K562 (cell line): ENCODE measurements around the gene EPB41L4B. TPM values are rescaled to one million over a fixed set of nuclear protein-coding genes. Genes with fewer than 3 reads are reported as not detected.

ENCODE experiments used
- ATAC-seq: fragments of 200-7000 bp; cut with Tn5 transposase; 3 replicates; pipeline ENCODE4 v1.9.1; 2020; ENCODE audit warnings: moderate library complexity
- BruUV-seq: library from RNA; stranded (reverse); fragments of 400-500 nt; replicated peaks from 2 replicates; lab custom pipeline; 2021; lab: Mats Ljungman, UMichigan
- CTCF ChIA-PET: fragments of 300-600 bp; formaldehyde crosslinking; extraction: SDS; loops from one replicate; lab custom pipeline; 2021; ENCODE audit warnings: low intra/inter-chr PET ratio; lab: Yijun Ruan, JAX
- POLR2A ChIA-PET: fragments of 300-600, 350-650 bp; sonication (Branson Sonifier 250); formaldehyde crosslinking; extraction: SDS; loops from one replicate; lab custom pipeline; 2021; ENCODE audit warnings: antibody characterized with exemption, inconsistent platforms; lab: Yijun Ruan, JAX
- DNase-seq, 4 experiments: peaks; one replicate each; pipeline versions ENCODE4 v3.0.0 to v3.0.0-alpha.2; 2011 to 2018; ENCODE audit warnings: low spot score in 3 of 4, mixed read lengths in 3 of 4; ENCODE audit errors: extremely low read depth in 1 of 4
- FAIRE-seq: peaks from 2 replicates; lab custom pipeline; 2011; peaks lifted over from hg19 to GRCh38; lab: Jason Lieb, UNC
- H2AFZ ChIP-seq: 2 replicates; pipeline ENCODE4 v1.6.0; 2011; ENCODE audit warnings: low read depth, low read length, control low read depth, inconsistent platforms
- H3K27ac ChIP-seq: fragments of 200-600 bp; 3 replicates; pipeline ENCODE4 v1.8.0; 2011; ENCODE audit warnings: low read depth, mild to moderate bottlenecking, control low read depth, inconsistent platforms, low read length, moderate library complexity, mixed read lengths; ENCODE audit errors: extremely low read depth
- H3K27me3 ChIP-seq, 2 experiments: fragments of 300-600 bp in 1 of 2; 2 replicates in 1 of 2; 3 replicates in 1 of 2; pipeline versions ENCODE4 v1.6.0 to v1.8.0; 2011; ENCODE audit warnings: inconsistent platforms in 2 of 2, low read length in 2 of 2, mild to moderate bottlenecking in 1 of 2, mixed read lengths in 1 of 2, moderate library complexity in 1 of 2; ENCODE audit not compliant: control insufficient read depth in 2 of 2, insufficient read depth in 2 of 2
- H3K36me3 ChIP-seq: fragments of 300-600 bp; 3 replicates; pipeline ENCODE4 v1.8.0; 2011; ENCODE audit warnings: mild to moderate bottlenecking, low read length, inconsistent platforms; ENCODE audit not compliant: control insufficient read depth, insufficient read depth
- H3K4me1 ChIP-seq, 2 experiments: fragments of 200-600 bp in 1 of 2; replicated peaks in 1 of 2; 2 replicates in 1 of 2; 3 replicates in 1 of 2; pipeline versions ENCODE4 v1.5.1 to v1.8.0; 2011; ENCODE audit warnings: inconsistent platforms in 2 of 2, low read length in 2 of 2, mild to moderate bottlenecking in 1 of 2, mixed read lengths in 1 of 2, moderate library complexity in 1 of 2; ENCODE audit not compliant: control insufficient read depth in 2 of 2, insufficient read depth in 2 of 2
- H3K4me2 ChIP-seq: 2 replicates; pipeline ENCODE4 v1.6.1; 2011; ENCODE audit warnings: low read length, control low read depth, inconsistent platforms, mixed read lengths; ENCODE audit not compliant: insufficient read depth
- H3K4me3 ChIP-seq: fragments of 200-600 bp; sonication (generic), shearing (Covaris generic); 2 replicates; pipeline ENCODE4 v1.5.1; 2016; ENCODE audit warnings: control low read depth, inconsistent platforms
- H3K79me2 ChIP-seq: fragments of 200-600 bp; 3 replicates; pipeline ENCODE4 v1.8.0; 2011; ENCODE audit warnings: low read length, inconsistent platforms; ENCODE audit not compliant: control insufficient read depth, insufficient read depth
- H3K9ac ChIP-seq, 2 experiments: 2 replicates each; pipeline versions ENCODE4 v1.6.0 to v1.6.1; 2011; ENCODE audit warnings: low read depth in 2 of 2, low read length in 2 of 2, control low read depth in 1 of 2, inconsistent platforms in 1 of 2, mild to moderate bottlenecking in 1 of 2, mixed read lengths in 1 of 2; ENCODE audit not compliant: insufficient read depth in 1 of 2
- H3K9me1 ChIP-seq: one replicate; pipeline ENCODE4 v1.6.0; 2011; ENCODE audit warnings: inconsistent platforms, mild to moderate bottlenecking, low read length, moderate library complexity; ENCODE audit not compliant: control insufficient read depth, insufficient read depth
- H3K9me3 ChIP-seq: replicated peaks from 2 replicates; pipeline ENCODE4 v1.5.1; 2011; ENCODE audit warnings: low read depth, low read length, inconsistent platforms; ENCODE audit not compliant: control insufficient read depth, insufficient read depth
- H4K20me1 ChIP-seq: replicated peaks from 2 replicates; pipeline ENCODE4 v1.6.1; 2011; ENCODE audit warnings: low read length, inconsistent platforms, mixed read lengths; ENCODE audit not compliant: control insufficient read depth, insufficient read depth
- ATF2 ChIP-seq: sonication (generic); formaldehyde crosslinking; IDR thresholded peaks from 2 replicates; pipeline ENCODE4 v1.8.1; 2022; ENCODE audit warnings: missing genetic modification reagents
- MXI1 ChIP-seq: IDR thresholded peaks from 2 replicates; pipeline ENCODE4 v1.6.1; 2011; ENCODE audit warnings: low read depth, mild to moderate bottlenecking, improper control_type of control experiment, low read length
- PURB ChIP-seq: sonication (generic); formaldehyde crosslinking; IDR thresholded peaks from 2 replicates; pipeline ENCODE4 v1.9.0; 2021; ENCODE audit warnings: low read depth, mild to moderate bottlenecking, missing genetic modification reagents
- RBM15 ChIP-seq: fragments of 200-400 bp; formaldehyde crosslinking; IDR thresholded peaks from 2 replicates; pipeline ENCODE4 v1.6.1; 2018; ENCODE audit warnings: mild to moderate bottlenecking, low read length, moderate library complexity; ENCODE audit not compliant: insufficient read depth
- RBM34 ChIP-seq: fragments of 200-400 bp; formaldehyde crosslinking; IDR thresholded peaks from 2 replicates; pipeline ENCODE4 v1.6.1; 2018; ENCODE audit warnings: low read length, borderline replicate concordance; ENCODE audit not compliant: insufficient read depth
- SIRT6 ChIP-seq: IDR thresholded peaks from one replicate; pipeline ENCODE4 v1.6.1; 2012; ENCODE audit warnings: low read depth, mild to moderate bottlenecking, control low read depth, inconsistent platforms, low read length, moderate library complexity
- SMARCA4 ChIP-seq: fragments of 450-650 bp; IDR thresholded peaks from 2 replicates; pipeline ENCODE4 v1.6.1; 2016
- TFAM ChIP-seq: fragments of 250-450 bp; sonication (Bioruptor Pico); conservative IDR thresholded peaks from 2 replicates; pipeline ENCODE4 v1.5.0; 2021; ENCODE audit warnings: mild to moderate bottlenecking, moderate library complexity
- YY1 ChIP-seq, 3 experiments: IDR thresholded peaks; 2 replicates each; pipeline ENCODE4 v1.6.1; 2011; ENCODE audit warnings: low read length in 2 of 3, mild to moderate bottlenecking in 2 of 3, moderate library complexity in 2 of 3, borderline replicate concordance in 1 of 3, control low read depth in 1 of 3, low read depth in 1 of 3; ENCODE audit not compliant: insufficient read depth in 3 of 3, insufficient replicate concordance in 2 of 3, control insufficient read depth in 1 of 3, insufficient read length in 1 of 3; ENCODE audit errors: extremely low read depth in 1 of 3
- ZBTB17 ChIP-seq: fragments of 450-650 bp; formaldehyde crosslinking; IDR thresholded peaks from 2 replicates; pipeline ENCODE4 v1.4.0; 2020; ENCODE audit warnings: mild to moderate bottlenecking
- WGBS: fragments of 100-300 bp; shearing (Covaris generic); methylation state at CpG from one replicate; pipeline ENCODE4 v1.1.6; 2016; ENCODE audit warnings: low coverage, mixed read lengths; ENCODE audit not compliant: insufficient coverage; ENCODE audit errors: missing lambda C conversion rate; 5-methylcytosine and 5-hydroxymethylcytosine counted together
- in situ Hi-C: fragments of 300-500 bp; cut with MboI; formaldehyde crosslinking; loops from 4 replicates; pipeline ENCODE4 v1.15.0; 2018; ENCODE audit warnings: inconsistent platforms, mixed read lengths
- intact Hi-C: fragments of 100-400 bp; cut with micrococcal nuclease; formaldehyde crosslinking; loops from 2 replicates; pipeline ENCODE4 v1.14.2; 2022
- polyA plus RNA-seq, 8 experiments: library from polyadenylated mRNA; depleted of rRNA in 4 of 8; stranded (reverse) in 5 of 8; unstranded in 3 of 8; fragments of >200 nt; fragmentation: Nextera tagmentation in 2 of 8; fragmentation: Illumina TruSeq in 1 of 8; extraction: Ambion mirVana in 2 of 8; extraction: Trizol in 1 of 8; gene quantifications; 2 replicates each; pipeline versions ENCODE4 v1.2.1 to v1.2.3, GENCODE V29; 2011 to 2014; ENCODE audit warnings: inconsistent platforms in 1 of 8, missing spikeins in 1 of 8
- total RNA-seq, 7 experiments: library from RNA; depleted of rRNA in 6 of 7; stranded (reverse); fragments of >200 nt in 6 of 7; fragmentation: Illumina TruSeq in 2 of 7; extraction: Trizol in 2 of 7; gene quantifications; 2 replicates each; pipeline versions ENCODE4 v1.2.1 to v1.2.3, GENCODE V29; 2011 to 2021; ENCODE audit warnings: low replicate concordance in 1 of 7

EPB41L4B gene
- total and polyA plus RNA-seq, 9 of the 15 experiments (the other 6 are each of a cell fraction or from before 2014, with no cell fraction given) = 0.09 to 0.38 (median 0.21) TPM

- Histone ChIP-seq H3K36me3 (no peaks in the 10 kb centered on the region), H3K9ac (no peak overlapping the region), H3K4me3 (no peak overlapping the region), H3K4me1 (no peaks in the 10 kb centered on the region), H3K27me3 (peaks cover 9 to 15% of the 10 kb centered on the region in 2 experiments; a peak in 3 of 5 replicates), H3K79me2 (no peaks in the 10 kb centered on the region), H4K20me1 (no peaks in the 10 kb centered on the region), H3K9me1 (no peaks in the 10 kb centered on the region), H3K27ac (no peak overlapping the region), H3K9me3 (no peaks in the 10 kb centered on the region), H3K4me2 (no peak overlapping the region), H2AFZ (no peak overlapping the region)
- in situ Hi-C loops = no loop called here
- no TSS peak for BruUV-seq
- ATAC-seq (no peak), DNase-seq (no peak), FAIRE-seq (no peak)
- TF ChIP-seq RBM15 (no peak), RBM34 (no peak), MXI1 (no peak), PURB (CRISPR knock-in tag) (no peak), YY1 (IDR thresholded peaks at IDR 0.05; ENCODE audit: borderline replicate concordance in 1 of 3, control insufficient read depth in 1 of 3, extremely low read depth in 1 of 3, insufficient read depth in 3 of 3, insufficient read length in 1 of 3, insufficient replicate concordance in 2 of 3, low read depth in 1 of 3, low read length in 2 of 3) (no peak), SMARCA4 (no peak), SIRT6 (no peak), TFAM (CRISPR knock-in tag) (no peak), ZBTB17 (CRISPR knock-in tag) (no peak), ATF2 (no peak)
- intact Hi-C loops = loop anchor here (10.0 kb wide), 1 partner anchor 375 kb away; the partner anchor contains the start of gene ACTL7B
- ChIA-PET CTCF (no interaction called here), POLR2A (interaction anchor here (0.7 to 1.1 kb wide), 4 partner anchors 11 to 25 kb away, joined by 3 to 4 read pairs (median 4); no protein-coding TSS in a partner anchor)
- 5% methylated on average over 3 of the region's 3 CpGs for WGBS
Observed at GRCh38 chr9:109229682-109230081, 91.2 kb downstream of the EPB41L4B start.
